Measurements from ENCODE around the gene PPCDC. TPM values are rescaled to one million over a fixed set of nuclear protein-coding genes. Genes with fewer than 3 reads are reported as not detected.

The PPCDC gene
- total RNA-seq, 3 donors from 2014 or later (not counting 1 experiment from before 2014, with no cell fraction given), result 21.3 to 32.3 (median 27.0) TPM

GRCh38 chr15:75025548-75026260, 2.3 kb downstream of the PPCDC start:
- WGBS (ENCODE audit: insufficient coverage), result 95% methylated on average over 3 of the region's 5 CpGs
- TF ChIP-seq, protein P1, sequence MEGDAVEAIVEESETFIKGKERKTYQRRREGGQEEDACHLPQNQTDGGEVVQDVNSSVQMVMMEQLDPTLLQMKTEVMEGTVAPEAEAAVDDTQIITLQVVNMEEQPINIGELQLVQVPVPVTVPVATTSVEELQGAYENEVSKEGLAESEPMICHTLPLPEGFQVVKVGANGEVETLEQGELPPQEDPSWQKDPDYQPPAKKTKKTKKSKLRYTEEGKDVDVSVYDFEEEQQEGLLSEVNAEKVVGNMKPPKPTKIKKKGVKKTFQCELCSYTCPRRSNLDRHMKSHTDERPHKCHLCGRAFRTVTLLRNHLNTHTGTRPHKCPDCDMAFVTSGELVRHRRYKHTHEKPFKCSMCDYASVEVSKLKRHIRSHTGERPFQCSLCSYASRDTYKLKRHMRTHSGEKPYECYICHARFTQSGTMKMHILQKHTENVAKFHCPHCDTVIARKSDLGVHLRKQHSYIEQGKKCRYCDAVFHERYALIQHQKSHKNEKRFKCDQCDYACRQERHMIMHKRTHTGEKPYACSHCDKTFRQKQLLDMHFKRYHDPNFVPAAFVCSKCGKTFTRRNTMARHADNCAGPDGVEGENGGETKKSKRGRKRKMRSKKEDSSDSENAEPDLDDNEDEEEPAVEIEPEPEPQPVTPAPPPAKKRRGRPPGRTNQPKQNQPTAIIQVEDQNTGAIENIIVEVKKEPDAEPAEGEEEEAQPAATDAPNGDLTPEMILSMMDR (IDR thresholded peaks at IDR 0.05), result no peak
- peak overlapping the region; percentile 97 for H3K4me3 Mint-ChIP-seq
- Histone ChIP-seq H3K27me3 (ENCODE audit: control insufficient read depth, insufficient read depth, low read length) (no peaks in the 10 kb centered on the region), H3K4me3 (ENCODE audit: low read length) (no peak overlapping the region), H3K9me3 (ENCODE audit: control insufficient read depth, insufficient read depth, low read length) (no peaks in the 10 kb centered on the region), H3K4me1 (ENCODE audit: control insufficient read depth, insufficient read depth, low read length) (peaks cover 35% of the 10 kb centered on the region), H3K36me3 (ENCODE audit: control insufficient read depth, insufficient read depth, low read length) (peaks cover 3% of the 10 kb centered on the region), H3K27ac (ENCODE audit: low read length) (no peak overlapping the region)
- no peaks in the 10 kb centered on the region for H3K36me3 Mint-ChIP-seq
- intact Hi-C loops (cut with micrococcal nuclease), result no loop called here
- peak overlapping the region in 1 of 2 donors; percentile 53 for H3K27ac Mint-ChIP-seq
- H3K27me3 Mint-ChIP-seq (ENCODE audit: low read depth in 2 of 2), result no peaks in the 10 kb centered on the region
- no peaks in the 10 kb centered on the region for H3K9me3 Mint-ChIP-seq
- ATAC-seq (no peak), DNase-seq (no peak)
- peaks cover 17 to 31% of the 10 kb centered on the region in 2 donors for H3K4me1 Mint-ChIP-seq

GRCh38 chr15:75027551-75027950, 4.2 kb downstream of the PPCDC start:
- TF ChIP-seq, protein P1 (IDR thresholded peaks at IDR 0.05), result no peak
- Histone ChIP-seq H3K4me1 (ENCODE audit: control insufficient read depth, insufficient read depth, low read length) (peaks cover 35% of the 10 kb centered on the region), H3K27me3 (ENCODE audit: control insufficient read depth, insufficient read depth, low read length) (no peaks in the 10 kb centered on the region), H3K9me3 (ENCODE audit: control insufficient read depth, insufficient read depth, low read length) (no peaks in the 10 kb centered on the region), H3K4me3 (ENCODE audit: low read length) (no peak overlapping the region), H3K36me3 (ENCODE audit: control insufficient read depth, insufficient read depth, low read length) (peaks cover 3% of the 10 kb centered on the region), H3K27ac (ENCODE audit: low read length) (no peak overlapping the region)
- no peaks in the 10 kb centered on the region for H3K27me3 Mint-ChIP-seq (ENCODE audit: low read depth in 2 of 2)
- no peak overlapping the region for H3K4me3 Mint-ChIP-seq
- 79% methylated on average over 7 of the region's 7 CpGs for WGBS (ENCODE audit: insufficient coverage)
- no peaks in the 10 kb centered on the region for H3K36me3 Mint-ChIP-seq
- peaks cover 17 to 31% of the 10 kb centered on the region in 2 donors for H3K4me1 Mint-ChIP-seq
- intact Hi-C loops (cut with micrococcal nuclease), result no loop called here
- peak overlapping the region in 1 of 2 donors; percentile 47 for H3K27ac Mint-ChIP-seq
- ATAC-seq (no peak), DNase-seq (no peak)
- no peaks in the 10 kb centered on the region for H3K9me3 Mint-ChIP-seq

DNA sequence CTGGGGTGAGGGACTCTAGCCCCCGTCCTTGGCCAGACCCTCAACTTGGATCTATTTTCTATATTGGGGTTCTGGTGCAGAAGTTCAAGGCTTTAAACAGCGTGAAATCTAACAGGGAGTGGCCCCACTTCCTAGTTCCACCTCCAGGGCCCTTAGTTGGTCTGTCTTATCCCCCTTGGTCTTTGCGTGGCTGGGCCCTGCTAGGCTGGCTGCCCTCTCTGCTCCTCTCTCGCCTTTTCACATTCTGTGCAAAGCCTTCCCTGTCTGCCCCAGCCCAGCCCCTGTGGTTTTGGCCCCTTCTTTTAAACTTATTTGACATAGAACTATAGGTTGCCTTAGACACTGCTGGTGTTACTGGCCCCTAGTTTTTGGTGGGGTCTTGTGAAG, 5.6 kb downstream of the PPCDC start:
- intact Hi-C loops (cut with micrococcal nuclease), result loop anchor here (1.0 to 2.0 kb wide), 2 partner anchors 14 to 175 kb away; no protein-coding TSS in a partner anchor
- ATAC-seq, result peak; percentile 5 to 15 (median 11)
- Histone ChIP-seq H3K27ac (ENCODE audit: low read length) (no peak overlapping the region), H3K9me3 (ENCODE audit: control insufficient read depth, insufficient read depth, low read length) (no peaks in the 10 kb centered on the region), H3K36me3 (ENCODE audit: control insufficient read depth, insufficient read depth, low read length) (peaks cover 3% of the 10 kb centered on the region), H3K4me3 (ENCODE audit: low read length) (no peak overlapping the region), H3K27me3 (ENCODE audit: control insufficient read depth, insufficient read depth, low read length) (no peaks in the 10 kb centered on the region), H3K4me1 (ENCODE audit: control insufficient read depth, insufficient read depth, low read length) (peaks cover 31% of the 10 kb centered on the region)
- Mint-ChIP-seq H3K4me1 (peaks cover 14 to 20% of the 10 kb centered on the region in 2 donors), H3K36me3 (no peaks in the 10 kb centered on the region), H3K27ac (peak overlapping the region in 1 of 2 donors; percentile 39), H3K4me3 (no peak overlapping the region), H3K27me3 (ENCODE audit: low read depth in 2 of 2) (no peaks in the 10 kb centered on the region), H3K9me3 (no peaks in the 10 kb centered on the region)
- 77% methylated on average over 4 of the region's 4 CpGs for WGBS (ENCODE audit: insufficient coverage)
- DNase-seq, result no peak
- TF ChIP-seq, protein P1 (IDR thresholded peaks at IDR 0.05), result no peak

All from natural killer cell (primary cell).